HG03108 (cell line): Measurements from ENCODE around the gene PITPNM3.
"Not testable (repeated sequence)": the region's sequence is repeated elsewhere in the genome, so short reads cannot be mapped to it uniquely, and the experiment has no call there.

ENCODE experiments used
- ATAC-seq: cut with Tn5 transposase; IDR thresholded peaks from one replicate; pipeline ENCODE4 v1.9.1; 2021; ENCODE audit warnings: moderate library complexity; ENCODE audit not compliant: unreplicated experiment

The PITPNM3 gene

DNA sequence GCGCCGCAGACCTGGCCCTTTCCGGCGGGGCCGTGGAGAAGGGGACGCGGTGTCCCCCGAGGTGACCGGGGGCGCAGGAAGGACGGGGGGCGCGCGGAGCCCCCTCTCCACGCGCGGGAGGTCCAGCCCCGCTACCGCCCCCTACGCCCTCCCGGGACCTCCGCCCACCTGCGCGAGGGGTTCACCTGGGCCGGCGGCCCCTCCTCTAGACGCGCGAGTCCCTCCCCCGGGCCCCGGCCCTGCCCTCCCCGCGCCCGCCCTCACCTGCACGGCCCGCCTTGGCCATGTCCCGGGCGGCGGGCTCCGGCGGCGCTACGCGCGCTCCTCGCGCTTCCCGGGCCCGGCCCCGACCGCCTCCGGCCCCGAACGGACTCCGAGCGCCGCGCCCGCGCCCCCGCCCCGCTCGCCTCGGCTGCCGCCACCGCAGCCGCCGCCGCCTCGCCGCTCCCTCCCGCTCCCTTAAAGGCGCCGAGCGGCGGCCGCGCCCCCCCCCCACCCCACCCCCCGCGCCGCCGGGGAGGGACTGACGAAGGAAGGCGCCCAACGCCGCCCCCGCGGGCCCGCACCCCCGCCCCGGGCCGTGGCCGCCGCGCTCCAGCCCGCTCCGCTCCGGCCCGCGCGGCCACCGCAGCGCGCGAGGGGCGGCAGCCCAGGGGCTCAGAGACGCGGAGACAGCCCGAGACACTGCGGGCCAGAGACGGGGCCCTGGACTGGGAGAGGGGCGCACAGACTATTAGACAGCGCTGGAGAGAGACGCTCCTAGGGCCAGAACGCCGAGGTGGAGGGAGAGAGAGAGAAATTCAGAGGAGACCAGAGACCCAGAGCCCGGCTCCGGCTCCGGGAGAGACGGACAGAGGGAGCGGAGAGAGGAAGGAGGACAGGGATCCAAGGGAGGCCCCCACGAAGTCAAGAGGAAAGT is at the start of gene PITPNM3:
Gene PITPNM3, minus strand, starts transcription at position 435 of the 919 bp plus-strand sequence. Its CDS starts 149 bp downstream, at position 286.
- no peak for ATAC-seq

DNA sequence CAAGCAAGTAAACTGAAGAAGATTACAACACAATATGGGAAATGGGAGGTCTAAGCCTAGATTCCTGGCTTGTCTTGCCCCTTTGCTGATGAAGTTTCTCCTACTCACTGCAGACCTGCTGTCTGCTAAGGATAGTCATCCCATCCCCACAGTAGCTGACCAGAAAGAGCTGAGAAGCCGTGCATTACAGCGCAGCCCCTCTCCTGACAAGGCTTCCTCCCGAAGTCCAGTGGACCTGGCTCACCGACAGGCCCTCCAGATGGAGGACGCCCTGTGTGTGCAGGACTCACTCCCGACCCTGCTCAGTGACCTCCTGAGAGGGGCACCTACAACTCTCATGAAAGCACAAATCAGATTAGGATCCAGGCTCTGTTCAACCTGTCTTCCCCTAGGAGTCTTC is 48.8 kb upstream of the PITPNM3 start:
- ATAC-seq, result no peak

DNA sequence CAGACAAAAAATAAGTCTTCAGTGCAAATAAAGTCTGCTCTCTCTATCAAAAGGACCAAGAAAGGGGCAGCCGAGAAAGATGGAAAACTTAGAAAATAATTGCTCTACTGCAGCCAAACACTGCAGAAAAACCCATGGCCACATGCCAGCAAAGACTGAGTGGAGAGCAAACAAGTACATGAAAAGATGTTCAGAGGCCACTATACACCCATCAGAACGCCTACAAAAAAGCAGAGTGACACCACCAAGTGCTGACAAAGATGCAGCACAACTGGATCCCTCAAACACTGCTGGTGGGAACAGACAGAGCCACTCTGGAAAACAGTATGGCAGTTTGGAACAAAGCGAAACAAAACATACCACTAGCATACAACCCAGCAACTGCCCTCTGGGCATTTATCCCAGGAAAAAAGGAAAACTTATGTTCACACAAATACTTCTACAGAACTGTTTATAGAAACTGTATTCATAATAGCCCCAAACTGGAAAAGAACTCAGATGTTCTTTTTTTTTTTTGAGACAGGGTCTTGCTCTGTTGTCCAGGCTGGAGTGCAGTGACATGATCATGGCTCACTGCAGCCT is 47.5 kb upstream of the PITPNM3 start:
- no peak for ATAC-seq

GRCh38 chr17:6602141-6602540 is 45.8 kb upstream of the PITPNM3 start:
- ATAC-seq, result no peak

GRCh38 chr17:6599364-6599763 is 43.0 kb upstream of the PITPNM3 start:
- ATAC-seq, result no peak

GRCh38 chr17:6597727-6598126 is 41.4 kb upstream of the PITPNM3 start:
- ATAC-seq, result no peak

DNA sequence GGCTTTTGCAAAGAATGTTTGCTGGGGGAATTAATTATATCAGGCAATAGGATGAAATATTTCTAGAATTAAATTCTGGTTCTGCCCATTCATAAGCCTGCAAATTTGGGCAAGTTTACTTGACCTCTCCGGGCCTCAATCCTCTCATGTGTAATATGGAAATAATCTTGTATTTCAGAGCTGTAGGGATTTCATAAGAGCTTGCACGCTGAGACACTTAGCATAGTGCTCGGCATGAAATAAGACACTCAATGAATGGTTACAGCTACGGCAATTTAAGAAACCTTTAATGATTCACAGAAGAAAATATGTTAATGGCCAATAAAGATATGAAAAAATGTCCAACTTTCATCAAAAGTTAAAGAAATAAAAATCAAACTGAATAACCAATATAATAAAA is 40.6 kb upstream of the PITPNM3 start:
- ATAC-seq, result no peak

GRCh38 chr17:6596511-6596910 is 40.2 kb upstream of the PITPNM3 start:
- no peak for ATAC-seq

GRCh38 chr17:6596081-6596480 is 39.7 kb upstream of the PITPNM3 start:
- no peak for ATAC-seq

DNA sequence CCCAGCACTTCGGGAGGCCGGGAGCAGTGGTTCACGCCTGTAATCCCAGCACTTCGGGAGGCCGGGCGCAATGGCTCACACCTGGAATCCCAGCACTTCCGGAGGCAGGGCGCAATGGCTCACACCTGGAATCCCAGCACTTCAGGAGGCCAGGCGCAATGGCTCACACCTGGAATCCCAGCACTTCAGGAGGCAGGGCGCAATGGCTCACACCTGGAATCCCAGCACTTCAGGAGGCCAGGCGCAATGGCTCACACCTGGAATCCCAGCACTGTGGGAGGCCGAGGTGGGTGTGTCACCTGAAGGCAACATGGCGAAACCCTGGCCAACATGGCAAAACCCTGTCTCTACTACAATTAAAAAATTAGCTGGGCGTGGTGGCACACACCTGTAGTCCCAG is 37.0 kb upstream of the PITPNM3 start:
- ATAC-seq, result not testable (repeated sequence)

DNA sequence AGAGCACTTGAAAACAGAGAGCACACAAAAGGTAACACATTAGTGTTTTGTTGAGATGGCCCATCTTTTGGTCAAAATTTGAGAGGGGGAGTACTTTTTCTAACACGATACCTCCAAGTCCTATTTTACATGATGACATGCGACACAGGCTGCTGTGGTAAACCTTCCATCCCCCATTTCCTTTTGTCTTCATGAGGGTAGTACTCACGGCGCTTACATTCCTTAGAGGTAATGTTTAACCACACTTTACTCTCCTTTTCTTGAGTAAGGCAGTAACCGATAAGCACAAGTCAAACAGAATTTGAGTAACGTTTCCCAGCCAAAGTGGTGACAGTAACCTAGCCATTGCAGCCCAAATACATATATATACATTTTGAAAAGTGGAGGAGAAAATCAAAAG is 35.8 kb upstream of the PITPNM3 start:
- no peak for ATAC-seq

GRCh38 chr17:6591599-6592158 is 35.3 kb upstream of the PITPNM3 start:
- ATAC-seq, result no peak

GRCh38 chr17:6589266-6589946 is 33.1 kb upstream of the PITPNM3 start:
- ATAC-seq, result no peak

DNA sequence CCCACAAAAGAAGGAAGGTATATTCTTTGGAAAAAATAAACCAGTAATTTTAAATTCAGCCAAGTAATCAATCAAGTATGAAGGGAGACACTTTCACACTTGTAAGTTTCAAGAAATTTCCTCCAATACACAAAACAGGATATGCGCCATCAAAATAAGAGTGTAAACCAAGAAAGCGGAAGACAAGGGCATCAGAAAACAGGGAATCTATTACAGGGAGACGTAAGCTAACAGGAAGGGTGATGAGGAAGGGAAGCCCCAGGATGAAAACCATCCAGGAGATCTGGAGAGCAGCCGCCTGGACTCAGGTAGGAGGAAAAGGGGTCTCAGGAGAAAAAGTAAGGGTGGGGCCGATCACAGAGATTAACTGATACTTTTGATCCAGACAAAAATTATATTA is 31.8 kb upstream of the PITPNM3 start:
- no peak for ATAC-seq

DNA sequence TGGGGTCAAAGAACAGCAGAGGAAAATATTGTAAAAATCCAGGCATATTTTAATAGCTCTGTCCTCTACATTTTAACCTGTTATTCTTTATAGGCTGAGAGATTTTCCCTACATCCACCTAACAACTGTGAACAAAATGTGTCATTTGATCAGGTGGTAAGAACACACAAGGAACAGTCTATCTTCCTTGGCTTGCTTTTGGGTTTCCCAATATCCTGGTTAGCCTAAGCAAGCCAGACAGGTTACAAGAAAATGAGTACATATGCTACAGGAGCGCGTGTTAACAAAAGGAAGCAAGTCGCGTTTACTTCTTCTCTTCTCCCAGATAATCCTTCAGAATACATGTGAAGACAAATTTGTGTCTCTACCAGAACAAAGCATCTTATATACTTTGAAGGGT is 31.0 kb upstream of the PITPNM3 start:
- ATAC-seq, result no peak

DNA sequence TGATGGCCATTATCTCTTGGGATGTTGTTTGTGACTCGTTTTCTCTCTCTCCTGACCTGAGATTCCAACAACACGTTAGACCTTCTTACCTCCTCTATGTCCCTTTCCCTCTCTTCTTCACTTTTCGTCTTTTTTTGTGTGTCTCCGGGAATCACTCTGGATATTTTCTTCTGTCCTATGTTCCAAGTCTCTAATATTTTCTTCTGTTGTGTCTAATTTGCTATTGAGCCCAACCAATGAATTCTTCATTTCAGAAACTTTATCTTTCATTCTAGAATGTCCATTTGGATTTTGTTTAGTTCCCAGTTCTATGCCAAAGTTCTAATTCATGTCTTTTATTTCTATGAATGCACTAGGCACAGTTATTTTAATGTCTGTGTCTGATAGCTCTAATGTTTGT is 27.1 kb upstream of the PITPNM3 start:
- ATAC-seq, result no peak

DNA sequence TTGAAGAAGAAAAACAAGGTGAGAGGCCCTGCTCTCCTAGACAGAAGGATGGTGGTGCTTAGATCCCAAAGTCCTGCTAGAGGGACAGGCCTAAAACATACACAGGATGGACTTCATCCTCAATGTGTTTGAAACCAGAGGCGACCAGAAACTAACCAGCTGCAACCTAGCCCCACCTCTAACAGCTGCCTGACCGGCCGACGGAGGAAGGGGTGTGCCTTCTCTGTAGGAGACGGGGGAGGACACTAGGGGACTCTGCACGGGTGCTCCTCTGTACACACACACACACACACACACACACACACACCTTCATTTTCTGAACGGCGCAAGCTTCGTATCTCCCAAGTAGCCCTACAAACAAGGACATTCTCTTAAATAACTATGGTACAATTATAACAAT is 24.3 kb upstream of the PITPNM3 start:
- no peak for ATAC-seq

DNA sequence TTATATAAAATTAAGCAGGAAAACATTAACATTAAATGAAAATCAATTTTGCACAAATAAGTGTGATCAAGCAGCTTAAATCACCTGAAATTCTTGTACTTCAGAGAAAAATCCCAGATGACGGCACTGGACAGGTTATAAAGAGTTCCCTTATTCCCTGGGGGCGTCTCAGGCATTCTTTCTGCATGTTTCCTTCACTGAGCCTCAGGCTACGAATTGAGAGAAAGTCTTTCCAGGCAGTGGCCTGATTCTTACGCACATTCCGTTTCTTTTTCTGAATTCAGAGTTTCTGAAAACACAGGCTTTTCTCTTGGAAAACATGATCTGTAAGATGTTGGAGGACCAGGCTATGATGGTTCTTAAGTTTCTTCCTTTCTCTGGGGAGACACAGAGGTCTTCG is 22.1 kb upstream of the PITPNM3 start:
- no peak for ATAC-seq

- no peak for ATAC-seq
These were observed 21.4 kb upstream of the PITPNM3 start for GRCh38 chr17:6577686-6578263.

DNA sequence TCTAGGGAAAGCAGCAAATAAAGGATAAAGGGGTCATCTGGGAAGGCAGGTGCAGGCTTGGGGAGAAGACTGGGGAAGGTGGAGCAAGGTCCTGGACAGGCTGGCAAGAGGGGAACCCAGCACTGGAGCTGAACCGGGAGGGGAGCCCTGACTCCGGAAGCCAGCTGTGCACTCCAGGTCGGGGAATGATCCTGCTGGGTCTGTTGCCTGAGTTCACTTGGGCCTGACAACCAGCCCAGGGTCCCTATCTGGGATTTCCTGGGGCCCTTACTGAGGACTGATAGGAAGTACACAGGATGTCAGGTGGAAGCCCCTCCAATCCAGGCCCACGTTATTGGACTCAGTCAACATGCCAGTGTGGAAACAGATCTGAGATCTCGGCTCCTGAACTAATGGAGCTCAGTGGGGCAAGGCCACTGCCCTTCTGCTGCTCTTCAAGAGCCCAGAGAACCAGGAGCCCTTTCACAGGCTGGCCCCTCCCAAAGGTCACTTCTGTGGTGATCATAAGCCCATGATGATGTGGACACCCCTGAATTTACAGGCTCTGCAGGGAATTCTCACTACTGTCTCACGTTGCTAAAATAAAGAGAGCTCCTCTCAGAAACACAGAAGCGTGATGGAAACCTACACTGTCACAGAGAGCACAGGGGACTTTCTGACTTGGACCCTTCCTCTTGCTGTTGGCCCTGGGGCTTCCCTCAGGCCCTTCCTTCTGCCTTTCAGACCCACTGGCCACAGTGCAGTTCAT is 19.9 kb upstream of the PITPNM3 start:
- ATAC-seq, result no peak

- ATAC-seq, result no peak
These were observed 19.2 kb upstream of the PITPNM3 start for GRCh38 chr17:6575596-6575988.
